Body of pancreas (tissue), 4 donors: ENCODE results near the gene HDGFL3.

ENCODE experiments used
- POLR2A ChIP-seq, 3 donors: fragments of 450-650 bp; IDR thresholded peaks; one replicate each; pipeline ENCODE4 v1.6.1; 2016; ENCODE audit warnings: antibody characterized with exemption in 3 of 3, mild to moderate bottlenecking in 2 of 3
- TF ChIP-seq, protein P1 (sequence below), 7 experiments: fragments of 450-650 bp in 4 of 7; fragments of 200-600 bp in 3 of 7; sonication (generic) in 3 of 7; IDR thresholded peaks; one replicate each; pipeline ENCODE4 v1.5.1; 2016 to 2019; ENCODE audit warnings: antibody characterized with exemption in 7 of 7

DNA sequence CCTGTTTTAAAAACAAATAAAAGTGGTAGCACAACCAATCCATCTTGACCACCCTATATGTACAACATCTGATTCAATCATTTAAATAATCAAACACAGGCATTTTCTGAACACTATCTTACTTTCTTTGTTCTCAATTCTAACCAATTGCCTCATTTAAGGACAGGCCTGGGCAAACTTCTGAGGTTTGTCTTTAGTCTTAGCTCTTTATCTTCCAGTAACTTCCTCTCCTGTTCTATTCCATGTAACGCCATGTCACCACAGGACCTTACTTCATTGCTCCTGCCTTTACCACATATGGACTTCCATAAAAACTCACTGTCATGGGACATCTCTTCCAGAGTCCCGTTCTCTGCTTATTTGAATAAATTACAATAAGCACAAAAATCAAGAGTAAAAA lies 14.9 kb downstream of the HDGFL3 start:
- TF ChIP-seq, protein P1, sequence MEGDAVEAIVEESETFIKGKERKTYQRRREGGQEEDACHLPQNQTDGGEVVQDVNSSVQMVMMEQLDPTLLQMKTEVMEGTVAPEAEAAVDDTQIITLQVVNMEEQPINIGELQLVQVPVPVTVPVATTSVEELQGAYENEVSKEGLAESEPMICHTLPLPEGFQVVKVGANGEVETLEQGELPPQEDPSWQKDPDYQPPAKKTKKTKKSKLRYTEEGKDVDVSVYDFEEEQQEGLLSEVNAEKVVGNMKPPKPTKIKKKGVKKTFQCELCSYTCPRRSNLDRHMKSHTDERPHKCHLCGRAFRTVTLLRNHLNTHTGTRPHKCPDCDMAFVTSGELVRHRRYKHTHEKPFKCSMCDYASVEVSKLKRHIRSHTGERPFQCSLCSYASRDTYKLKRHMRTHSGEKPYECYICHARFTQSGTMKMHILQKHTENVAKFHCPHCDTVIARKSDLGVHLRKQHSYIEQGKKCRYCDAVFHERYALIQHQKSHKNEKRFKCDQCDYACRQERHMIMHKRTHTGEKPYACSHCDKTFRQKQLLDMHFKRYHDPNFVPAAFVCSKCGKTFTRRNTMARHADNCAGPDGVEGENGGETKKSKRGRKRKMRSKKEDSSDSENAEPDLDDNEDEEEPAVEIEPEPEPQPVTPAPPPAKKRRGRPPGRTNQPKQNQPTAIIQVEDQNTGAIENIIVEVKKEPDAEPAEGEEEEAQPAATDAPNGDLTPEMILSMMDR (IDR thresholded peaks at IDR 0.05), result no peak
- TF ChIP-seq POLR2A (IDR thresholded peaks at IDR 0.05), result no peak
